ENCODE data around the gene FCHSD1. TPM values are rescaled to one million over a fixed set of nuclear protein-coding genes. Genes with fewer than 3 reads are reported as not detected.

FCHSD1 gene
- total and polyA plus RNA-seq, 2 donors (not counting 3 experiments of a cell fraction or from before 2014, with no cell fraction given), result 35.1 to 37.0 TPM

GRCh38 chr5:141636413-141637122 is 14.7 kb downstream of the FCHSD1 start, which contains the start of the genes HDAC3 and RELL2:
Gene HDAC3, minus strand, starts transcription at chr5:141636849. Its CDS starts 59 bp downstream, at chr5:141636790.
Gene RELL2, plus strand, starts transcription at chr5:141636997. Its CDS starts 1,229 bp downstream, at chr5:141638226.
- POLR2A ChIA-PET, result interaction anchor here (0.8 to 1.5 kb wide), 3 partner anchors 18 to 45 kb away, joined by 5 to 8 read pairs (median 6); partner anchors contain the start of gene DIAPH1
- Histone ChIP-seq H3K79me2 (ENCODE audit: control insufficient read depth, insufficient read depth, low read length) (peaks cover 28% of the 10 kb centered on the region), H2AFZ (ENCODE audit: low read depth, low read length) (peak within 1 kb of the TSS; percentile 93), H3K9me1 (replicated peaks; ENCODE audit: control insufficient read depth, extremely low read depth, insufficient read depth, low read length) (no peaks in the 10 kb centered on the region), H3K36me3 (ENCODE audit: control insufficient read depth in 2 of 2, extremely low read depth in 1 of 2, insufficient read depth in 2 of 2, low read length in 2 of 2) (no peaks in the 10 kb centered on the region), H3K9ac (replicated peaks; ENCODE audit: extremely low read depth, insufficient read depth, low read length) (peak within 1 kb of the TSS; percentile 77), H3K4me2 (ENCODE audit: insufficient read depth, low read length) (peak within 1 kb of the TSS; percentile 85), H3K9me3 (replicated peaks; ENCODE audit: control insufficient read depth, insufficient read depth, low read length) (no peaks in the 10 kb centered on the region), H4K20me1 (replicated peaks; ENCODE audit: control insufficient read depth, extremely low read depth, insufficient read depth, low read length) (peaks cover 5% of the 10 kb centered on the region), H3K4me1 (ENCODE audit: control insufficient read depth, extremely low read depth, insufficient read depth, low read length) (peaks cover 21% of the 10 kb centered on the region), H3K27me3 (ENCODE audit: control insufficient read depth in 2 of 2, insufficient read depth in 2 of 2, low read length in 2 of 2) (no peaks in the 10 kb centered on the region), H3K27ac (ENCODE audit: insufficient read depth, low read depth, low read length) (peak within 1 kb of the TSS; percentile 38), H3K4me3 (replicated peaks in 1 of 3; ENCODE audit: insufficient read depth in 1 of 3, low read depth in 1 of 3, low read length in 3 of 3) (peak within 1 kb of the TSS; percentile 75 to 82 (median 77))
- DNase-seq (ENCODE audit: low read depth, low spot score) (peak; percentile 95), FAIRE-seq (peak; percentile 95)
- CTCF ChIA-PET, result interaction anchor here (0.6 to 14.7 kb wide), 13 partner anchors 10 to 1077 kb away, joined by 3 to 163 read pairs (median 4); partner anchors contain the start of genes DIAPH1 and FCHSD1
- TF ChIP-seq FOS (IDR thresholded peaks at IDR 0.05; ENCODE audit: borderline replicate concordance, insufficient read depth, low read length), result no peak
- TF ChIP-seq POLR2A (IDR thresholded peaks at IDR 0.05; ENCODE audit: low read depth, low read length), result peak; percentile 88
- TF ChIP-seq POLR2AphosphoS5 (IDR thresholded peaks at IDR 0.05; ENCODE audit: insufficient read depth, low read depth, low read length), result peak; percentile 92
- no peak for TF ChIP-seq JUN (IDR thresholded peaks at IDR 0.05; ENCODE audit: borderline replicate concordance, insufficient read depth, insufficient read length, low read depth)
- intact Hi-C loops (cut with micrococcal nuclease), result loop anchor here (1.0 kb wide), 2 partner anchors 17 to 44 kb away; no protein-coding TSS in a partner anchor
- no TSS peak for BruUV-seq (replicated peaks)
- dilution Hi-C loops (cut with MboI; ENCODE audit: extremely low pct_ligation_motif_present, low sequenced_read_pairs), result no loop called here

DNA sequence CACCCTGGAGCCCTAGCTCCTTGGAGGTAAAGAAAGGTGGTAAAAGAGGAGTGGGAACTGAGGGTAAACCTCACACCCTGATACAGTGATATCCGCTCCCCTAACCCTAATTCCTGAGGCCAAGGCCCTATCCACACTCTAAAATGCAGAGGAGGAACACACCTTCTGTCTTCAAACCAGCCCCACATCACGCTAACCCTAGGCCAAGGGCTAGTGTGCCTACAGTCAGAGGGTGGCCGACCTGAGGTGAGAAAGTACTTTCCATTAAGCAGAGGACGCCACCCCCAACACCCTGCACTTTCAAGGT is 15.2 kb downstream of the FCHSD1 start:
- BruUV-seq (replicated peaks), result no TSS peak
- dilution Hi-C loops (cut with MboI; ENCODE audit: extremely low pct_ligation_motif_present, low sequenced_read_pairs), result no loop called here
- peaks cover 28% of the 10 kb centered on the region for H3K79me2 ChIP-seq (ENCODE audit: control insufficient read depth, insufficient read depth, low read length)

More for the DNA sequence above, 15.2 kb downstream of the FCHSD1 start:
- Histone ChIP-seq H3K9ac (replicated peaks; ENCODE audit: extremely low read depth, insufficient read depth, low read length) (peak overlapping the region; percentile 77), H3K4me3 (replicated peaks in 1 of 3; ENCODE audit: insufficient read depth in 1 of 3, low read depth in 1 of 3, low read length in 3 of 3) (peak overlapping the region; percentile 75 to 82 (median 77)), H3K9me1 (replicated peaks; ENCODE audit: control insufficient read depth, extremely low read depth, insufficient read depth, low read length) (no peaks in the 10 kb centered on the region), H3K9me3 (replicated peaks; ENCODE audit: control insufficient read depth, insufficient read depth, low read length) (no peaks in the 10 kb centered on the region), H4K20me1 (replicated peaks; ENCODE audit: control insufficient read depth, extremely low read depth, insufficient read depth, low read length) (peaks cover 5% of the 10 kb centered on the region), H3K4me2 (ENCODE audit: insufficient read depth, low read length) (peak overlapping the region; percentile 83), H3K36me3 (ENCODE audit: control insufficient read depth in 2 of 2, extremely low read depth in 1 of 2, insufficient read depth in 2 of 2, low read length in 2 of 2) (no peaks in the 10 kb centered on the region), H3K27me3 (ENCODE audit: control insufficient read depth in 2 of 2, insufficient read depth in 2 of 2, low read length in 2 of 2) (no peaks in the 10 kb centered on the region), H3K4me1 (ENCODE audit: control insufficient read depth, extremely low read depth, insufficient read depth, low read length) (peaks cover 19% of the 10 kb centered on the region), H2AFZ (ENCODE audit: low read depth, low read length) (no peak overlapping the region), H3K27ac (ENCODE audit: insufficient read depth, low read depth, low read length) (no peak overlapping the region)
- ChIA-PET CTCF (interaction anchor here (1.5 to 14.7 kb wide), 5 partner anchors 15 to 44 kb away, joined by 3 to 163 read pairs (median 7); partner anchors contain the start of genes DIAPH1 and FCHSD1), POLR2A (interaction anchor here (1.1 to 1.5 kb wide), 2 partner anchors 32 to 44 kb away, joined by 3 to 5 read pairs; no protein-coding TSS in a partner anchor)
- TF ChIP-seq JUN (IDR thresholded peaks at IDR 0.05; ENCODE audit: borderline replicate concordance, insufficient read depth, insufficient read length, low read depth) (no peak), MAX (IDR thresholded peaks at IDR 0.05; ENCODE audit: insufficient read depth, insufficient read length) (no peak), POLR2AphosphoS5 (IDR thresholded peaks at IDR 0.05; ENCODE audit: insufficient read depth, low read depth, low read length) (no peak), FOS (IDR thresholded peaks at IDR 0.05; ENCODE audit: borderline replicate concordance, insufficient read depth, low read length) (no peak), EZH2 (IDR thresholded peaks at IDR 0.05; ENCODE audit: borderline replicate concordance, low read depth, low read length, severe bottlenecking) (no peak), CTCF (IDR thresholded peaks at IDR 0.05; ENCODE audit: extremely low read depth in 1 of 2, insufficient read depth in 1 of 2, low read depth in 1 of 2, low read length in 2 of 2) (no peak), MYC (IDR thresholded peaks at IDR 0.05; ENCODE audit: low read depth, low read length) (no peak), GATA2 (IDR thresholded peaks at IDR 0.05; ENCODE audit: insufficient read depth, insufficient read length, low read depth, low read length) (no peak), POLR2A (IDR thresholded peaks at IDR 0.05; ENCODE audit: low read depth, low read length) (no peak)
- DNase-seq (ENCODE audit: low read depth, low spot score), result no peak
- intact Hi-C loops (cut with micrococcal nuclease), result loop anchor here (1.0 kb wide), 1 partner anchor 17 kb away; no protein-coding TSS in a partner anchor
- no peak for FAIRE-seq

Data from endothelial cell of umbilical vein (primary cell).